HG02571 (cell line): Measurements from ENCODE around the gene PRRT3.
"Not testable (repeated sequence)": the region's sequence is repeated elsewhere in the genome, so short reads cannot be mapped to it uniquely, and the experiment has no call there.

Experiments
- ATAC-seq: cut with Tn5 transposase; IDR thresholded peaks from one replicate; pipeline ENCODE4 v1.9.1; 2021; ENCODE audit warnings: mild to moderate bottlenecking, moderate library complexity; ENCODE audit not compliant: unreplicated experiment

Gene PRRT3

GRCh38 chr3:9947025-9947995 lies 4.9 kb downstream of the PRRT3 start:
- no peak for ATAC-seq

- ATAC-seq: peak; percentile 59
Observed at GRCh38 chr3:9946112-9947024, 5.8 kb downstream of the PRRT3 start.

- ATAC-seq: no peak
Observed at GRCh38 chr3:9945358-9945757, 6.8 kb downstream of the PRRT3 start.

DNA sequence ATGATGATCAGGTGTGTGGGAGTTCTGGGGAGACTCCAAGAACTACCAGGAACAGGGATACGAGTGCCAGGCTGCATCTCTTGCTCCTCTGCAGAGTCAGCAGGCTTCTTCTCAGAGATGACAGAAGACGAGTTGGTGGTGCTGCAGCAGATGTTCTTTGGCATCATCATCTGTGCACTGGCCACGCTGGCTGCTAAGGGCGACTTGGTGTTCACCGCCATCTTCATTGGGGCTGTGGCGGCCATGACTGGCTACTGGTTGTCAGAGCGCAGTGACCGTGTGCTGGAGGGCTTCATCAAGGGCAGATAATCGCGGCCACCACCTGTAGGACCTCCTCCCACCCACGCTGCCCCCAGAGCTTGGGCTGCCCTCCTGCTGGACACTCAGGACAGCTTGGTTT lies 7.9 kb downstream of the PRRT3 start:
- ATAC-seq: no peak

GRCh38 chr3:9942934-9943690 lies 9.1 kb downstream of the PRRT3 start:
- no peak for ATAC-seq

GRCh38 chr3:9942164-9942563 lies 10.0 kb downstream of the PRRT3 start:
- no peak for ATAC-seq

DNA sequence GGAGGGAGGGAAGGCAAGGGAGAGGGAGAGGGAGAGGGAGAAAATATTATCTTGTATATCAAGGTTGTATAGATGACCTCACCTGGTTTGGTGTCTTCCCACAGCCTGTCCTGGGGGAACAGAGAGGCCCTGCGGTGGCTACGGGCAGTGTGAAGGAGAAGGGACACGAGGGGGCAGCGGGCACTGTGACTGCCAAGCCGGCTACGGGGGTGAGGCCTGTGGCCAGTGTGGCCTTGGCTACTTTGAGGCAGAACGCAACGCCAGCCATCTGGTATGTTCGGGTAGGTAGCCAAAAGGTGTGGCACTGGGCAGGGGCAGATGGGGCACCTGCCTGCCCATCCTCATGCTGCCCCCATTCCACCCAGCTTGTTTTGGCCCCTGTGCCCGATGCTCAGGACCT lies 11.5 kb downstream of the PRRT3 start:
- no peak for ATAC-seq

- not testable (repeated sequence) for ATAC-seq
Observed at GRCh38 chr3:9939906-9940305, 12.3 kb downstream of the PRRT3 start.

DNA sequence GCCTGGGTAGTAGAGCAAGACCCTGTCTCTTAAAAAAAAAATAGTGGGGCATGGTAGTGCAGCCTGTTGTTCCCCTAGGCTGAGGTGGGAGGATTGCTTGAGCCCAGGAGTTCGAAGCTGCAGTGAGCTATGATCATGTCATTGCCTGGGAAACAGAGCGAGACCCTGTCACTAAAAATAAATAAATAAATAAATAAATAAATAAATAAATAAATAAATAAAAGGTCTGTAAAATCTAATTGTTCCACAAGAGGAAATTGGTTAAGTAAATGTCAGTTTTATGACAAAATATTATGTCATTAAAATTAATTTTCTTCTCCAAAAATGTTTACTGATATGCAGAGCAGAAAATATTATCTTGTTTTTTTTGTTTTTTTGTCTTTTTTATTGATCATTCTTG lies 13.2 kb downstream of the PRRT3 start:
- no peak for ATAC-seq

- ATAC-seq: no peak
Observed at GRCh38 chr3:9937486-9938238, 14.5 kb downstream of the PRRT3 start.

GRCh38 chr3:9935966-9936510 lies 16.2 kb downstream of the PRRT3 start:
- ATAC-seq: no peak

DNA sequence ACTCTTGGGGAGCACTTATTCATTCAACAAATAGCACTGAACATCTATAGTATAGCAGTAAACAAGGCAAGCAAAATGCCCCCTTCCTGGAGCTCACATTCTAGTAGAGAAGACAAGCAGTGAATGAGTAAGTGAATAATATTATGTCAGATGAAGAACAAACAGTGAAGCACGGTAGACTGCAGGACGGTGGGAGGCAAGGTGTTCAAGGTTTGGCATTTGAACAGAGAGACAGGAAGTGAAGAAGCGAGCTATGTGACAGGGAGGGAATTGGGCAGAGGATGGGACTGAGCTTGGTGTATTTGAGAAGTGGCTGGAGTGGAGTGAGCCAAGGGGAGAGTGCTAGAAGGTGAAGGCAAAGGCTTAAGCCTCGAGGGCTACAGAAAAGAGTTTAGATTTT lies 17.2 kb downstream of the PRRT3 start:
- ATAC-seq: no peak

DNA sequence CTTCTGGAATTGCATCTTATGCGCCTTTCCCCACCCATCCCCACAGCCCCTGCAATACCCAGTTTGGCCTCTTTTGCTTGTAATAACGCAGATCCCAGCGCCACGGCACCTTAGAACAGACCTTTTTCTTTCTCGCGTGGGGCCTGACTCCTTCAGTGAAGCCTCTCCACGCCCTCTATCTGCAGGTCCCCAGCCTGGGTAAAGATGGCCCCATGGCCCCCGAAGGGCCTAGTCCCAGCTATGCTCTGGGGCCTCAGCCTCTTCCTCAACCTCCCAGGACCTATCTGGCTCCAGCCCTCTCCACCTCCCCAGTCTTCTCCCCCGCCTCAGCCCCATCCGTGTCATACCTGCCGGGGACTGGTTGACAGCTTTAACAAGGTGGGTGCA lies 18.0 kb downstream of the PRRT3 start:
- no peak for ATAC-seq

GRCh38 chr3:9933561-9934234 lies 18.5 kb downstream of the PRRT3 start, which contains the start of gene CRELD1:
Gene CRELD1, plus strand, starts transcription at chr3:9933834. Its CDS starts 605 bp downstream, at chr3:9934439.
- peak; percentile 86 for ATAC-seq

GRCh38 chr3:9932843-9933560 lies 19.2 kb downstream of the PRRT3 start:
- peak; percentile 59 for ATAC-seq

DNA sequence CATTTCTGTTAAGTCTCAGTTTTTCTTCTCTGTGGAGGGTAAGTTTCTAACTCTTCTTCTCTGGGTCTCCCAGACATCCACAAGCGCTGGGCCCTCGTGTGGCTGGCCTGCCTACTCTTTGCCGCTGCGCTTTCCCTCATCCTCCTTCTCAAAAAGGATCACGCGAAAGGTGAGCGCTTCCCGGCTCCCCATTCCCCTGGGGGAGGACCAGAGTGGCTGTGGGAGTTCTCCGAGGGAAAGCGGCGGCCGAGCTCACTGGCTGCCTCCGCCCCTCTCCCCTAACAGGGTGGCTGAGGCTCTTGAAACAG lies 19.7 kb downstream of the PRRT3 start:
- no peak for ATAC-seq

- no peak for ATAC-seq
Observed at GRCh38 chr3:9930804-9931418, 21.3 kb downstream of the PRRT3 start.

GRCh38 chr3:9928158-9928557 lies 24.1 kb downstream of the PRRT3 start:
- no peak for ATAC-seq
